Common myeloid progenitor, CD34-positive (primary cell): ENCODE results near the gene NT5C3B.

Source experiments
- CTCF ChIA-PET: fragments of 350-600 bp; sonication (Branson Sonifier 250); formaldehyde crosslinking; loops from one replicate; lab custom pipeline; 2021; ENCODE audit warnings: antibody characterized with exemption; lab: Charles Lee
- POLR2A ChIA-PET: fragments of 350-600 bp; sonication (Branson Sonifier 250); formaldehyde crosslinking; loops from one replicate; lab custom pipeline; 2021; ENCODE audit warnings: antibody characterized with exemption; lab: Charles Lee
- DNase-seq, 3 donors: peaks; one replicate each; pipeline versions ENCODE4 v3.0.0 to v3.0.0-alpha.2; 2013
- H3K27ac ChIP-seq, 2 experiments: 1 replicate in 1 of 2; 2 replicates in 1 of 2; pipeline ENCODE4 v1.7.0; 2013; ENCODE audit warnings: inconsistent platforms in 2 of 2, low read length in 2 of 2, mild to moderate bottlenecking in 2 of 2, low read depth in 1 of 2, moderate library complexity in 1 of 2; ENCODE audit not compliant: severe bottlenecking in 2 of 2, insufficient read depth in 1 of 2, poor library complexity in 1 of 2
- H3K27me3 ChIP-seq, 5 experiments: replicated peaks in 2 of 5; 1 replicate in 3 of 5; 2 replicates in 2 of 5; pipeline versions ENCODE4 v1.6.1 to v1.7.0; 2013; ENCODE audit warnings: low read length in 4 of 5, mild to moderate bottlenecking in 2 of 5, moderate library complexity in 2 of 5, inconsistent platforms in 1 of 5; ENCODE audit not compliant: insufficient read depth in 5 of 5, control insufficient read depth in 4 of 5
- H3K36me3 ChIP-seq, 4 experiments: 1 replicate in 2 of 4; 2 replicates in 2 of 4; pipeline versions ENCODE4 v1.6.1 to v1.7.0; 2013; ENCODE audit warnings: low read length in 3 of 4, control low read depth in 1 of 4, mild to moderate bottlenecking in 1 of 4; ENCODE audit not compliant: control insufficient read depth in 4 of 4, insufficient read depth in 4 of 4
- H3K4me1 ChIP-seq, 4 experiments: 1 replicate in 3 of 4; 2 replicates in 1 of 4; pipeline versions ENCODE4 v1.6.1 to v1.7.1; 2013; ENCODE audit warnings: low read length in 3 of 4, mild to moderate bottlenecking in 3 of 4, control low read depth in 1 of 4, inconsistent platforms in 1 of 4, moderate library complexity in 1 of 4; ENCODE audit not compliant: control insufficient read depth in 4 of 4, insufficient read depth in 4 of 4; ENCODE audit errors: control extremely low read depth in 1 of 4
- H3K4me3 ChIP-seq, 7 experiments: 1 replicate in 4 of 7; 2 replicates in 3 of 7; pipeline versions ENCODE4 v1.5.1 to v1.7.0; 2013; ENCODE audit warnings: mild to moderate bottlenecking in 7 of 7, low read length in 6 of 7, moderate library complexity in 6 of 7, inconsistent platforms in 2 of 7, low read depth in 2 of 7, control low read depth in 1 of 7; ENCODE audit not compliant: insufficient read depth in 4 of 7, control insufficient read depth in 1 of 7; ENCODE audit errors: extremely low read depth in 1 of 7
- H3K9me3 ChIP-seq, 5 experiments: 1 replicate in 4 of 5; 2 replicates in 1 of 5; pipeline versions ENCODE4 v1.6.1 to v1.7.1; 2013; ENCODE audit warnings: low read length in 4 of 5, mild to moderate bottlenecking in 2 of 5, inconsistent platforms in 1 of 5, low read depth in 1 of 5, moderate library complexity in 1 of 5; ENCODE audit not compliant: control insufficient read depth in 4 of 5, insufficient read depth in 2 of 5; ENCODE audit errors: control extremely low read depth in 1 of 5
- WGBS: methylation state at CpG from one replicate; pipeline ENCODE4 v1.1.5; 2013; ENCODE audit not compliant: insufficient coverage; 5-methylcytosine and 5-hydroxymethylcytosine counted together

The NT5C3B gene

GRCh38 chr17:41786227-41787020 lies 49.6 kb downstream of the NT5C3B start, which contains the start of gene JUP:
JUP (minus strand) TSS chr17:41786711; CDS start chr17:41771854, 14,857 bp downstream.
- Histone ChIP-seq H3K27ac (peak within 1 kb of the TSS; percentile 72 to 82), H3K4me3 (peak within 1 kb of the TSS; percentile 72 to 91 (median 89)), H3K9me3 (no peaks in the 10 kb centered on the region), H3K4me1 (peaks cover 17 to 83% (median 65%) of the 10 kb centered on the region in 4 experiments), H3K27me3 (no peaks in the 10 kb centered on the region), H3K36me3 (peaks cover 0 to 4% (median 0%) of the 10 kb centered on the region in 4 experiments)
- DNase-seq, result peak; percentile 99 to 100 (median 99)
- WGBS, result 0% methylated on average over 65 of the region's 79 CpGs
- CTCF ChIA-PET, result interaction anchor here (0.6 to 5.1 kb wide), 19 partner anchors 8 to 97 kb away, joined by 3 to 42 read pairs (median 4); no protein-coding TSS in a partner anchor
- POLR2A ChIA-PET, result interaction anchor here (0.6 to 3.7 kb wide), 20 partner anchors 8 to 1859 kb away, joined by 3 to 40 read pairs (median 3); partner anchors contain the start of genes CASC3, HAP1, KLHL11 and LRRC3C

- H3K27me3 ChIP-seq, result no peaks in the 10 kb centered on the region
- H3K27ac ChIP-seq, result peak overlapping the region; percentile 72 to 82
- 0% methylated on average over 9 of the region's 22 CpGs for WGBS
- H3K36me3 ChIP-seq, result peaks cover 0 to 4% (median 0%) of the 10 kb centered on the region in 4 experiments
- H3K4me3 ChIP-seq, result peak overlapping the region; percentile 72 to 91 (median 89)
- POLR2A ChIA-PET, result interaction anchor here (0.9 to 3.7 kb wide), 17 partner anchors 8 to 97 kb away, joined by 3 to 40 read pairs (median 4); partner anchors contain the start of genes HAP1 and KLHL11
- CTCF ChIA-PET, result interaction anchor here (0.7 to 5.1 kb wide), 14 partner anchors 8 to 129 kb away, joined by 3 to 42 read pairs (median 5); partner anchors contain the start of gene P3H4
- H3K9me3 ChIP-seq, result no peaks in the 10 kb centered on the region
- H3K4me1 ChIP-seq, result peaks cover 17 to 81% (median 69%) of the 10 kb centered on the region in 4 experiments
- DNase-seq, result no peak
Measured at GRCh38 chr17:41785859-41786226, 50.2 kb downstream of the NT5C3B start.

GRCh38 chr17:41785091-41785858 lies 50.8 kb downstream of the NT5C3B start:
- Histone ChIP-seq H3K4me3 (peak overlapping the region; percentile 72 to 91 (median 89)), H3K36me3 (peaks cover 0 to 4% (median 0%) of the 10 kb centered on the region in 4 experiments), H3K27ac (peak overlapping the region; percentile 72 to 82), H3K27me3 (no peaks in the 10 kb centered on the region), H3K9me3 (no peaks in the 10 kb centered on the region), H3K4me1 (peaks cover 17 to 77% (median 69%) of the 10 kb centered on the region in 4 experiments)
- ChIA-PET CTCF (interaction anchor here (0.7 to 5.1 kb wide), 12 partner anchors 7 to 130 kb away, joined by 3 to 42 read pairs (median 6); partner anchors contain the start of gene P3H4), POLR2A (interaction anchor here (0.9 to 3.7 kb wide), 11 partner anchors 8 to 80 kb away, joined by 3 to 40 read pairs (median 5); partner anchors contain the start of genes HAP1 and KLHL11)
- WGBS, result 0% methylated on average over 3 of the region's 13 CpGs
- peak; percentile 82 to 98 (median 98) for DNase-seq

- POLR2A ChIA-PET, result interaction anchor here (1.2 to 3.7 kb wide), 2 partner anchors 10 to 17 kb away, joined by 4 to 26 read pairs; no protein-coding TSS in a partner anchor
- peaks cover 15 to 81% (median 74%) of the 10 kb centered on the region in 4 experiments for H3K4me1 ChIP-seq
Measured at GRCh38 chr17:41784207-41784744, 51.8 kb downstream of the NT5C3B start.

GRCh38 chr17:41782142-41782541 lies 53.9 kb downstream of the NT5C3B start:
- H3K27me3 ChIP-seq, result no peaks in the 10 kb centered on the region
- ChIA-PET POLR2A (interaction anchor here (0.6 to 0.9 kb wide), 2 partner anchors 18 to 1046 kb away, joined by 3 to 4 read pairs; no protein-coding TSS in a partner anchor), CTCF (interaction anchor here (0.9 to 2.3 kb wide), 5 partner anchors 17 to 47 kb away, joined by 3 to 7 read pairs (median 4); no protein-coding TSS in a partner anchor)
- WGBS, result 80% methylated on average over 2 of the region's 4 CpGs
- peaks cover 0 to 12% (median 2%) of the 10 kb centered on the region in 4 experiments for H3K36me3 ChIP-seq
- H3K9me3 ChIP-seq, result no peaks in the 10 kb centered on the region
- no peak overlapping the region for H3K27ac ChIP-seq
- DNase-seq, result no peak
- peak overlapping the region in 1 of 7 experiments; percentile 42 for H3K4me3 ChIP-seq
- H3K4me1 ChIP-seq, result peaks cover 6 to 76% (median 73%) of the 10 kb centered on the region in 4 experiments

More at GRCh38 chr17:41784207-41784744, 51.8 kb downstream of the NT5C3B start:
- H3K27ac ChIP-seq, result peak overlapping the region in 1 of 2 experiments; percentile 82
- H3K36me3 ChIP-seq, result peaks cover 0 to 4% (median 0%) of the 10 kb centered on the region in 4 experiments
- CTCF ChIA-PET, result interaction anchor here (0.7 to 4.0 kb wide), 11 partner anchors 10 to 88 kb away, joined by 3 to 42 read pairs (median 4); partner anchors contain the start of gene P3H4
- H3K27me3 ChIP-seq, result no peaks in the 10 kb centered on the region
- peak; percentile 40 to 74 (median 70) for DNase-seq
- 6% methylated on average over 5 of the region's 6 CpGs for WGBS
- H3K9me3 ChIP-seq, result no peaks in the 10 kb centered on the region
- peak overlapping the region in 6 of 7 experiments; percentile 79 to 91 (median 90) for H3K4me3 ChIP-seq
